Measurements from ENCODE around the gene TLDC2. TPM values are rescaled to one million over a fixed set of nuclear protein-coding genes. Genes with fewer than 3 reads are reported as not detected.
"Not testable (repeated sequence)": the region's sequence is repeated elsewhere in the genome, so short reads cannot be mapped to it uniquely, and the experiment has no call there.

TLDC2 gene
- total and polyA plus RNA-seq, 11 donors: 0.15 TPM; not detected in 10

DNA sequence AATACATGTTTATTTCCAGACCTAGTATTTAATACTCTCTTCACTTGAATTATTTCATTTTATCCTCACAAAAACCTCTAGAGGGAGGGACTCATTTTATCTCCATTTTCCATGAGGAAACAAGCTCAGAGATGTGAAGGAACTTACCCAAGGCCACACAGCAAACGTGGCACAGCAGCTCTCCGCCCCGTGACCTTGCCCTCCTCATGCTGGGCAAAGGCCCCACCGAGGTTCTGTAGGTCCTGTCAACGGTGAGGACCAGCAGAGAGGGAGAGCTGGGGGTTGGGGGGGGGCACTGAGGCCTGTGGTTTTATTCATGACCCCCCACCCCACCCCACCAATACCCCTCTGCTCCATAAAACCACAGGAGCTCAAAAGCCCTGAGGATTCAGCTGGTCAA, 40.9 kb upstream of the TLDC2 start:
- WGBS, 4 donors: 70 to 83% (median 76%) methylated on average over 5 of the region's 5 CpGs
- peaks cover 0 to 31% (median 22%) of the 10 kb centered on the region in 9 donors for H3K36me3 ChIP-seq
- no peak for TF ChIP-seq POLR2A (IDR thresholded peaks at IDR 0.05)
- TF ChIP-seq, protein P1, sequence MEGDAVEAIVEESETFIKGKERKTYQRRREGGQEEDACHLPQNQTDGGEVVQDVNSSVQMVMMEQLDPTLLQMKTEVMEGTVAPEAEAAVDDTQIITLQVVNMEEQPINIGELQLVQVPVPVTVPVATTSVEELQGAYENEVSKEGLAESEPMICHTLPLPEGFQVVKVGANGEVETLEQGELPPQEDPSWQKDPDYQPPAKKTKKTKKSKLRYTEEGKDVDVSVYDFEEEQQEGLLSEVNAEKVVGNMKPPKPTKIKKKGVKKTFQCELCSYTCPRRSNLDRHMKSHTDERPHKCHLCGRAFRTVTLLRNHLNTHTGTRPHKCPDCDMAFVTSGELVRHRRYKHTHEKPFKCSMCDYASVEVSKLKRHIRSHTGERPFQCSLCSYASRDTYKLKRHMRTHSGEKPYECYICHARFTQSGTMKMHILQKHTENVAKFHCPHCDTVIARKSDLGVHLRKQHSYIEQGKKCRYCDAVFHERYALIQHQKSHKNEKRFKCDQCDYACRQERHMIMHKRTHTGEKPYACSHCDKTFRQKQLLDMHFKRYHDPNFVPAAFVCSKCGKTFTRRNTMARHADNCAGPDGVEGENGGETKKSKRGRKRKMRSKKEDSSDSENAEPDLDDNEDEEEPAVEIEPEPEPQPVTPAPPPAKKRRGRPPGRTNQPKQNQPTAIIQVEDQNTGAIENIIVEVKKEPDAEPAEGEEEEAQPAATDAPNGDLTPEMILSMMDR (IDR thresholded peaks at IDR 0.05): no peak
- peaks cover 6 to 72% (median 58%) of the 10 kb centered on the region in 12 donors for H3K4me1 ChIP-seq
- intact Hi-C loops (cut with DNase I): loop anchor here in 1 of 10 donors (1.0 kb wide), 1 partner anchor 12 kb away; no protein-coding TSS in a partner anchor
- DNase-seq (peak in 1 of 5 donors; percentile 57), ATAC-seq (no peak)
- peak overlapping the region in 11 of 12 donors; percentile 69 to 89 (median 81) for H3K27ac ChIP-seq
- peak overlapping the region in 5 of 12 donors; percentile 24 to 44 (median 38) for H3K4me3 ChIP-seq
- H3K9me3 ChIP-seq: no peaks in the 10 kb centered on the region
- no peaks in the 10 kb centered on the region for H3K27me3 ChIP-seq

DNA sequence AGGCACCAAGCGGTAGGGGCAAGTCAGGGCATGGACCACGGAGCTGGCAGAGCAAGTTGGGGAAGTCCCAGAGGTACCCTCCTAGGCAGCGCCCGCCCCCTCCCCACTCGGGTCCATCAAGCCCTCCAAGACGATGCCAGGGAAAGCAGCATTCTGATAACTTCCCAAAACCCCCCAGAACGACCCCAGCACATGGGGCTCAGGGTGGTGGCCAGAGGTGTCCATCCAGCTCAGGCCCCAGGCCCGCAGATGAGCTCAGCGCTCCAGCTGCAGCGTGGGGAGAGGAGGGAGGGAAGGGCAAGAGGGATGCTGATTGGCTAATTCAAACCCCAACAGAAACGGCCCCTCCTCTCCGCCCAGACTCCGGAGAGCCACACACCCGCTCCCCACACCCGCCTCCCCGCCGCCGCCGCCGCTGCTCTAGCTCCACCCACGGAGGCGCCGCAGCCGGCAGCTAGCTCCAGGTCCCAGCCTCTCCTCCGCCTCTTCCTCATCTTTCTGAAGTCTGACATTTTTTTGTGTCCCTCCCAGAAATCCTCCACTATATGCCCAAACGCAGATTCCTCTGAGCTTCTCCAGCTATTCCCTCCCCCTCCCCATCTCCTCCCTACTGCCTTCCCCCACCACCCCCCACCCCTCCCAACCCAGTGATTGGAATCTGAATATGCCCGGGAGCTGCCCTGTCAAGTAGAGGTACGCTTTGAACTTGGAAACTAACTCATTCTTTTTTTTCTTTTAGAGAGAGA, 40.3 kb upstream of the TLDC2 start:
- intact Hi-C loops (cut with DNase I): loop anchor here in 1 of 10 donors (1.0 kb wide), 1 partner anchor 12 kb away; no protein-coding TSS in a partner anchor
- H3K9me3 ChIP-seq: no peaks in the 10 kb centered on the region
- H3K4me3 ChIP-seq: peak overlapping the region in 8 of 12 donors; percentile 11 to 44 (median 33)
- 6 to 7% (median 7%) methylated on average over 26 to 28 of the region's 28 CpGs for WGBS, 4 donors
- H3K4me1 ChIP-seq: peaks cover 6 to 66% (median 52%) of the 10 kb centered on the region in 12 donors
- H3K27me3 ChIP-seq: no peaks in the 10 kb centered on the region
- H3K27ac ChIP-seq: peak overlapping the region in 11 of 12 donors; percentile 69 to 89 (median 81)
- ATAC-seq: peak; percentile 83 to 91 (median 90)
- DNase-seq: peak; percentile 95 to 96 (median 96)
- TF ChIP-seq, protein P1 (IDR thresholded peaks at IDR 0.05): no peak
- peak in 1 of 2 donors; percentile 52 for TF ChIP-seq POLR2A (IDR thresholded peaks at IDR 0.05)
- H3K36me3 ChIP-seq: peaks cover 0 to 31% (median 22%) of the 10 kb centered on the region in 9 donors

DNA sequence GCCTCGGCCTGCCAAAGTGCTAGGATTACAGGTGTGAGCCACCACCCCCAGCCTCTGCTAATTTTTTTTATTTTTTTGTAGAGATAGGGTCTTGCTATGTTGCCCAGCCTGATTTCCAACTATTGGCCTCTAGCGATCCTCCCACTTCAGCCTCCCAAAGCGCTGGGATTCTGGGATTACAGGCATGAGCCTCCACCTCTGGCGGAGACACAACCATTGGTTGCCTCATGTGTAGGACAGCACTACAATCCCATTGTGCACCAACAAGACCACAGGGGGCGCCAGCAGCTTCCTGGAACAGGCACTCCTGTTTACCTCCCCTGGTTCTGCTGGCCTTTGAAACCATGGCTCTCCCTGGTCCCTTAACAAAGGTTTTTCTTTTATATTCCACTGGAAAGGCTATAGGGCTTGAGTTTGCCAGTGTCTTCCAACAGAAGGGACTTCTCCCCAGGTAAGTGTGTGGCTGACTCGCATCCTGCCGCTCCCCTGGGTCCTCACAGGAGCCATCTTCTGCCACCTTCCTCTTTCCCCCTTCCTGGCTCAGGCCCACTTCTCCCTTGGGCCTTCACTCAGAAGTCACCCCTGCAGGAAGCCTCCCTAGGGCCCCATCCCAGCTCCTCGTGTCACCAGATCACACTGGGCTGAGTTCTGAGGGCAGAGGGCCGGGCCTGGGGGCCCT, 39.2 kb upstream of the TLDC2 start:
- DNase-seq: peak in 4 of 5 donors; percentile 50 to 79 (median 58)
- Histone ChIP-seq H3K4me1 (peaks cover 3 to 62% (median 41%) of the 10 kb centered on the region in 12 donors), H3K27me3 (no peaks in the 10 kb centered on the region), H3K36me3 (peaks cover 0 to 31% (median 22%) of the 10 kb centered on the region in 9 donors), H3K4me3 (no peak overlapping the region), H3K27ac (peak overlapping the region in 10 of 12 donors; percentile 10 to 85 (median 68)), H3K9me3 (no peaks in the 10 kb centered on the region)
- WGBS, 4 donors: 76 to 89% (median 87%) methylated on average over 8 to 9 of the region's 9 CpGs
- no peak for TF ChIP-seq POLR2A (IDR thresholded peaks at IDR 0.05)
- TF ChIP-seq, protein P1 (IDR thresholded peaks at IDR 0.05): peak in 9 of 12 donors; percentile 12 to 49 (median 32)
- intact Hi-C loops (cut with DNase I): no loop called here
- no peak for ATAC-seq

DNA sequence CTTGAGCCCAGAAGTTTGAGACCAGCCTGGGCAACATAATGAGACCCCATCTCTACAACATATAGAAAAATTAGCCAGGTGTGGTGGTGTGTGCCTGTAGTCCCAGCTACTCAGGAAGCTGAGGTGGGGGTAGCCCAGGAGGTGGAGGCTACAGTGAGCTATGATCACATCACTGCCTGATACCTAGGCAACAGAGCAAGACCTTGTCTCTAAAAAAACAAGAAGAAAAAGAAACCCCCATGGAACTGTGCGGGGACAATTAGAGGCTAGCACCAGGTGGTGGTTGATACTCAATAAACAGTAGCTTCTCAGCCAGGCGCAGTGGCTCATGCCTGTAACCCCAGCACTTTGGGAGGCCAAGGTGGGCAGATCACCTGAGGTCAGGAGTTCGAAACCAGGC, 37.6 kb upstream of the TLDC2 start:
- H3K27me3 ChIP-seq; H3K27ac ChIP-seq; intact Hi-C loops (cut with DNase I); DNase-seq; H3K4me3 ChIP-seq; H3K9me3 ChIP-seq; ATAC-seq: not testable (repeated sequence)
- Histone ChIP-seq H3K36me3 (peaks cover 0 to 31% (median 22%) of the 10 kb centered on the region in 9 donors), H3K4me1 (peaks cover 0 to 62% (median 32%) of the 10 kb centered on the region in 12 donors)
- WGBS, 4 donors: 95 to 100% (median 97%) methylated on average over 3 of the region's 3 CpGs
